NCI-H1105 treated with DMSO at 0.1 percent for 48 hours (cell line): ENCODE measurements around the gene NEK4.
A peak's percentile ranks its signal among the peaks of the same experiment; 100 is the strongest.
"Not testable (repeated sequence)": the region's sequence is repeated elsewhere in the genome, so short reads cannot be mapped to it uniquely, and the experiment has no call there.

ENCODE experiments used
- DNase-seq: peaks from one replicate; lab custom pipeline; 2025; lab: John Stamatoyannopoulos, UW

The NEK4 gene

DNA sequence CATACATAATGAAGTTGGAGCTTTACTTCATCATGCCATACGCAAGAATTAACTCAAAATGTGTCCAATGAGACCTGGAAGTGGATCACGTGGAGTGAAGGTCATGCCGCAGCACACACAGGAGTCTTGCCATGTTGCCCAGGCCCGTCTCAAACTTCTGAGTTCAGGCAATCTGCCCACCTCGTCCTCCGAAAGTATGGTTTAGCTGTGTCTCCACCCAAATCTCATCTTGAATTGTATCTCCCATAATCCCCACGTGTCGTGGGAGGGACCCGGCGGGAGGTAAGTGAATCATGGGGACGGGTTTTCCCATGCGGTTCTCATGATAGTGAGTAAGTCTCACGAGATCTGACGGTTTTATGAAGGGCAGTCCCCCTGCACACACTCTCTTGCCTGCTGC lies 39.1 kb downstream of the NEK4 start:
- DNase-seq: no peak

DNA sequence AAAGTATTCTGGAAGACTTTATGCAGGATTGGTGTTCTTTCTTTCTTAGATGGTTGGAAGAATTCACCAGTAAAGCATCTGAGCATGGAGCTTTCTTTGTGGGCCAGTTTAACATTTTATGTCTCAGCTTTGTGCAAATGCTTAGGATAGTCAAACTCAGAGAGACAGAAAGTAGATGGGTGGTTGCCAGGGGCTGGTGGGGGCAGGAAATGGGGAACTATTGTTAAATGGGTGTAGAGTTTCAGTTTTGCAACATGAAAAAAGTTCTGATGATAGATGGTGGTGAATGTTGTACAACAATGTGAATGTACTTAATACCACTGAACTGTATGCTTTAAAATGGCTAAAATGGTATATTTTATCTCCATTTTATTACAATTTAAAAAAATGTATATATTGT lies 40.1 kb downstream of the NEK4 start:
- no peak for DNase-seq

DNA sequence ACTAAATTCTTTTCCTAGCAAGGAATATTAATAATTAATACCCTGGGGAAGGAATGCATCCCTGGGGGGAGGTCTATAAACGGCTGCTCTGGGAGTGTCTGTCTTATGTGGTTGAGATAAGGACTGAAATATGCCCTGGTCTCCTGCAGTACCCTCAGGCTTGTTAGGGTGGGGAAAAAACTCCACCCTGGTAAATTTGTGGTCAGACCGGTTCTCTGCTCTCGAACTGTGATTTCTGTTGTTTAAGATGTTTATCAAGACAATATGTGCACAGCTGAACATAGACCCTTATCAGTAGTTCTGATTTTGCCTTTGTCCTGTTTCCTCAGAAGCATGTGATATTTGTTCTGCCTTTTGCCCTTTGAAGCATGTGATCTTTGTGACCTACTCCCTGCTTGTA lies 42.0 kb downstream of the NEK4 start:
- DNase-seq: not testable (repeated sequence)

DNA sequence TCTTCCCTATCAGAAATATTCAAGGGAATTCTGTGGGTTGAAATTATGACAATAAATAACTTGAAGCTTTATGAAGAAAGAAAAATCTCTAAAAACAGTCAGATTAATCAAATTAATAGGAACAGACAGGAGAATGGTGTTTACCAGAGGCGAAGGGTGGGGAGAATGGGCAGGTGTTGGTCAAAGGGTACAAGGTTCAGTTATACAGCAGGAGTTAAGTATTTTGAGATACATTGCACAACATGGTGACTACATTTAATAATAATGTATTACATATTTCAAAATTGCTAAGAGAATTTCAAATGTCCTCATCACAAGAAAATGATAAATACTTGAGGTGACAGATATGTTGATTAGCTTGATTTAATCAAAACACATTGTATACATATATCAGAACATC lies 46.2 kb downstream of the NEK4 start:
- no peak for DNase-seq

DNA sequence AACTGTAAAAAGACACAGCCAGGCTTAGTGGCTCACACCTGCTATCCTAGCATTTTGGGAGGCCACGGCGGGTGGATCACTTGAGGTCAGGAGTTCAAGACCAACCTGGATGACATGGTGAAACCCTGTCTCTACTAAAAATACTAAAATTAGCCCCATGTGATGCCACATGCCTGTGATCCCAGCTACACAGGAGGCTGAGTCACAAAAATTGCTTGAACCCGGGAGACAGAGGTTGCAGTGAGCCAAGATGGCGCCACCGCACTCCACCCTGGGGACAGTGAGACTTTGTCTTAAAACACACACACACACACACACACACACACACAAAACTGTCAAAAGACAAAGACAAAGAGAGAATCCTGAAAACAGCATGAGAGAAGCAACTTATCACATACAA lies 46.8 kb downstream of the NEK4 start:
- no peak for DNase-seq

DNA sequence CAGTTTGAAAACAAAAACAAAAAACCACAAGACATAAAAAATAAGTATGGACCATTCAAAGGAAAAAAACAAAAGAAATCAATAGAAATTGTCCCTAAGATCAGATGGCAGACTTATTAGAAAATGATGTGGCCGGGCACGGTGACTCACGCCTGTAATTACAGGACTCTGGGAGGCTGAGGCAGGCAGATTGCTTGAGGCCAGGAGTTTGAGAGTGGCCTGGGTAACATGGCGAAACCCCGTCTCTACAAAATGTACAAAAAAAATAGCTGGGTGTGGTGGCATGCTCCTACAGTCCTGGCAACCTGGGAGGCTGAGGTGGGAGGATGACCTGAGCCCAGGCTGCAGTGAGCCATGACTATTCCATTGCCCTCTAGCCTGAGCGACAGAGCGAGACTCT lies 48.2 kb downstream of the NEK4 start:
- DNase-seq: no peak

DNA sequence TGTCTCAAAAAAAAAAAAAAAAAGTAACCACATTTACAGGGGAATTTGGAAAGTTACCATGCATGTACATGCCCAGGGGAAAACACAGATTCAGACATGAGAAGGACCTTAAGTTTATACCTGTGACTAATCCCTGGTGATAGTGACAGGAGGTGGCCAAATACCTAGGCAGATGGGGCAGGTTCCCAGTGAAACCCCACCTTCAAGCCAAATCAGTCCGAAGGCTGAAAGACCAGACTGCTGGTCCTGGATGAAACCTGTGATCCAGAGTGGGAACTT lies 49.1 kb downstream of the NEK4 start:
- DNase-seq: no peak

DNA sequence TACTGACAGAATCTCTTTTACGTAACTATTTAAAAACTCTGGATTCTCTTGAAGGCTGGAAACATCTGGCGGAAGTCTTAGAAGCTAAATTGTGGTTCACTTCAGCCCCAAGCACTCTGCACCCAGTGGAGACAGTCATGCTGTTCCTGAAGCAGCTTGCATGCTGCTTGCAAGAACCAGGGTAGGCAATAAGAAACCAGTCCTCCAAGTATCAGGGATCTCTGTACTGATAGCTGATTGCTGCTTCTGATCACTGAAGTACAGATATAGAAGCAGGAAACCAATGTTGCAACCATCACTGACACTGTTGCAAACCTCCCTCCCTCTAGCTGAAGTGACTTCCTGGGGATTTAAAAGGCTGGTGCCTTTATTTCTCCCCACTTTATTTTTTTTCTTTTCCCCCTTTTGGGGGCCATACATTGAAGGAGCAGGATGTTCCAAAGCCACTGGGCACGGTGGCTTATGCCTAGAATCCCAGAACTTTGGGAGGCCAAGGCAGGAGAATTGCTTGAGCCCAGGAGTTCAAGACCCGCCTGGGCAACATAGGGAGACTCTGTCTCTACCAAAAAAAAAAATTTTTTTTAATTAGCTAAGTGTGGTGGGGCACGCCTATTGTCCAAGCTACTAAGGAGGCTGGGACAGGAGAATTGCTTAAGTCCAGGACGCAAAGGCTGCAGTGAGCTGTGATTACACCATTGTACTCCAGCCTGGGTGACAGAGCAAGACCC lies 49.6 kb downstream of the NEK4 start:
- no peak for DNase-seq

DNA sequence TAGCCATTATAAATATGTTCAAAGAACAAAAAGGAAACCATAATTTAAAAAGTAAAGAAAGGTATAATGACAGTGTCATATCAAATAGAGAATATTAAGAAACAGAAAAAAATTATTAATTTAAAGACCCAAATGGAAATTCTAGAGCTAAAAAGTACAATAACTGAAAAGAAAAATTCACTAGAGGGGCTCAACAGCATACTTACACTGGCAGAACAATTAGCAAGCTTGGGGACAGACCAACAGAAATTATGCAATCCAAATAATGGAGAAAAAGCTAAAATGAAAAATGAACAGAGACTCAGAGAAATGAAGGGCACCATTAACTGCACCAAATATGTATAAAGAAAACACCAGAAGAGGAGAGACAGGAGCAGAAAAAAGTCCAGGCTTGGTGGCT lies 51.1 kb downstream of the NEK4 start:
- DNase-seq: no peak

DNA sequence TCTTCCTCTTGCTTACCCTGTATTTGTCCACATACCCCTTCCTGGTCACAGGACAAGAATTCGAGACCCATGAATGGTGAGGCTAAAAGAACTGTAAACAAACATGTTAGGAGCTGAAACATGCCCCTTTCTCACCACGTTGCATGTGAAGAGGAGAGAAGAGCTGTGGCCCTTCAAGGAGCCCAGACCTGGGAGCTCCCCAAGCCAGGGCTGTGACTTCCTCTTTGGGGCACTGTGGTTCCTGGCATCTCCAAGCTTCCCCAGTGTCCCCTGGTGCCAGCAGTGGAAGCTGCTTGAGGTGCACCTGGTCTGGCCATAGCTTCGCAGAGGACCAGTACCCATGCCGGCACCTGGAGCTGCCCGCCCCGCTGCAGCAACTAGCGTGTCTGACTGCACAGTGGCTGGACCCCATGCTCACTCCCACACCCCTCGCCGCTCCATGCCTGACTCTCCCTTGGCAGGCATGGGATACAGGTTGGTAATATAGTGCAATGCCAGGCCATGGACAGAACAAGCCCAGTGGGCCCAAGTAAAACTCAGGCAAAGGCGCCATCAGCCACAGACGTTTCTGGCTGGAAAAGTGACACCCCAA lies 54.9 kb downstream of the NEK4 start:
- DNase-seq: no peak

DNA sequence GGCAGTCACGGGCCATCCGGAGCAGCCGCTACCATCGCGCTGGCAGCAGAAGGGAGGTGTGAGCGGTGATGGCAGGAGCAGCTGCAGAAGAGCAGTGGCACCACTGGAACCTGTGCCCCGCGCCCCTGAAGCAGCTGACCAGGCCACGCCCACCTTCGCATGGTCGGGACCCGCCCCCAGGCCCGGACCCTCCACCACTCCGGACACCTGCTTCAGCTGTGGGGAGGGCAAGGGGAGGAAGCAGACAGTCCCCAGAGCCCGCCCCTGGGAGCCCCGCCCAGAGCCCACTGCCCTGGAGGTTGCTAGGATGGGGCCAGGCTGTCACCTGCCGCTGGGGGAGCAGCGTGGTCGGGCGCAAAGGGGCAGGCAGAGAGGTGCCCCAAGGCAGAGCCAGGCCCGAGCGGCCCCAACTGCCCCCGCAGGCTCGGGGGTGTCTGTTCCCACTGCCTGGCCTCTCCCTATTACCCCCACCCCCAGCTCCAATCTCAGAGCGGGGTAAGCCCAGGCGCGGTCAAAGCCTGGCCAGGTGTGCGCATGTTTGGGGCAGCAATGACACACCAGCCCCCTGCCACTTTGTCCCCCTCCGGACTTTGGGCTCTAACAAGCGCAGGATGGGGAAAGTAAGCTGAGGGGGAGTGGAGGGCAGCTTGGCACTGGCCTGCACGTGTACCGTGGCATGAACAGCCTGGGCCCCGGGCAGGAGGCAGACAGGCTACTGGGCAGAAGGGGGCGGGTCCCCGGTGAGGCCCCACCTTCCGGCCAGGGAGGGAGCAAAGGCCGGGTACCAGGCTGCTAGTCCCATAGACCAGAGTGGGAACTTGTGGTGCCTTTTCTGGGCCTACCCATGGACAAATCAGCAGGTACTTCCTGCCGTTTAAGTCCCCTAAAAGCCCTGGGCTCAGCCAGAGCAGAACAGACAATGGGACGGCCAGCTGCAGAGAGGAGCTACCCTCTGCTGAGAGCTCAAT lies 56.1 kb downstream of the NEK4 start:
- DNase-seq: no peak

DNA sequence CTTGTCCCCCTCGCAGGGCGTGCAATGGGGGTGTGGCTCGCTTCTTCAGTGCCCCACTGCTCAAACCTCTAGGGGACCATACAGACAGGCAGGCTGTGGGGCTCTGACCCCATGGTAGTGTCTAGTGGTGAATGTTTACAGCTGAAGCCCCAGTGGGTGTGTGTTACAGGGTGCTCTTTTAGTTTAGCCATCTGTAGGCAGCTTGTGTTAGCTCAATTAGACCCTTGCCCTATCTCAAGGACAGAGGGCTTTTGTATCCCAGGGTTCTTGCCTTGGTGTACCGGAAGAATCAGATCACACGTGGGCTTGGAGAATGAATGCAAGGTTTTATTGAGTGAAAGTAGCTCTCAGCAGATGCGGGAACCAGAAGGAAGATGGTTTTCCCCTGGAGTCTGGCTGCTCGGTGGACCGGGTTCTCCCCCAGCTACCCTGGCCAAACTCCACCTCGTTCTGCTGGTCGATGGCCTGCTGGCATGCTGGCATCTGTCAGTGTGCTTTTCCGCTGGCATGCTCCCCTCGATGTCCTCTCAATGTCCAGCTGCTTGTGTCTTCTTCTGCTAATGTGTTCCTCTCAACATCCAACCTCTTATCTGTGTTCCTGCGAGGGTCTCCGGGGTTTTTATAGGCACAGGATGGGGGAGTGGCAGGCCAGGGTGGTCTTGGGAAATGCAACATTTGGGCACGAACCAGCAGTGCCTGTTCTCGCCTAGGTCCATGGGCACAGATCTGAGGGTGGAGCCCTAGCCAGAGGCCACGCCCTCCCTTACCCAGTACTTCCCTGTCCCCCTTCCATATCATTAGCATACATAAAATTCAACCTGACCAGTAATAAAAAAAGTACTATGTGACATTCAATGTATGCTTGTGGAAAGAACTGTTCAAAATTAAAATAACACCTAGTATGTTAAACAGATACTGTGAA lies 58.2 kb downstream of the NEK4 start:
- no peak for DNase-seq

DNA sequence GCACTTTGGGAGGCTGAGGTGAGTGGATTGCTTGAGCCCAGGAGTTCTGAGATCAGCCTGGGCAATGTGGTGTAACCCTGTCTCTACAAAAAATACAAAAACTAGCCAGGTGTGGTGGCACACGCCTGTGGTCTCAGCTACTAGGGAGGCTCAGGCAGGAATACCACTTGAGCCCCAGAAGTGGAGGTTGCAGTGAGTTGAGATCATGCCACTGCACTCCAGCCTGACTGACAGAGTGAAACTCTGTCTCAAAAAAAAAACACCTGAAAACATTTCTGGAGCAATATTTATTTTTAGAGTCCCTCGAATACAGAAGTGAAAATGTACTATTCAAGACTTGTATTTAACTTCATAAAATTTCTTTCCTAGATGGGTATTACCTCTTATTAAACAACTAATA lies 60.2 kb downstream of the NEK4 start:
- no peak for DNase-seq

DNA sequence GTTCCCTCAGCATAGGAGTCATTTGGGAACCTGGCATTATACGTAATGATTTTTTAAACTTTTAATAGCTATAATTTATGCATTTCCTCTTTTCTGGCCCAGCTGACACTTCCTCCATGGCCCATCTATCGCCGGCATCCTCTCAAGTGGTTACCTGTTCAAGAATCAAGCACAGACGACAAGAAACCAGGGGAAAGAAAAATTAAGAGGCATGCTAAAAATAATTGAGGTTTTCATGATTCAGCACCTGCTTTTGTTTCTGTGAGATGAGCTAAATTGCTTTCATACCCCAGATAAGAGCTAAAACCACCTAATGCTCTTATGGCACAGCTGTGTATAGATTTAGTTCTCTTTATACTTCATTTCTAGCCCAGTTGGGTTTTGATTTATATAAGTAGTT lies 63.2 kb downstream of the NEK4 start:
- no peak for DNase-seq

DNA sequence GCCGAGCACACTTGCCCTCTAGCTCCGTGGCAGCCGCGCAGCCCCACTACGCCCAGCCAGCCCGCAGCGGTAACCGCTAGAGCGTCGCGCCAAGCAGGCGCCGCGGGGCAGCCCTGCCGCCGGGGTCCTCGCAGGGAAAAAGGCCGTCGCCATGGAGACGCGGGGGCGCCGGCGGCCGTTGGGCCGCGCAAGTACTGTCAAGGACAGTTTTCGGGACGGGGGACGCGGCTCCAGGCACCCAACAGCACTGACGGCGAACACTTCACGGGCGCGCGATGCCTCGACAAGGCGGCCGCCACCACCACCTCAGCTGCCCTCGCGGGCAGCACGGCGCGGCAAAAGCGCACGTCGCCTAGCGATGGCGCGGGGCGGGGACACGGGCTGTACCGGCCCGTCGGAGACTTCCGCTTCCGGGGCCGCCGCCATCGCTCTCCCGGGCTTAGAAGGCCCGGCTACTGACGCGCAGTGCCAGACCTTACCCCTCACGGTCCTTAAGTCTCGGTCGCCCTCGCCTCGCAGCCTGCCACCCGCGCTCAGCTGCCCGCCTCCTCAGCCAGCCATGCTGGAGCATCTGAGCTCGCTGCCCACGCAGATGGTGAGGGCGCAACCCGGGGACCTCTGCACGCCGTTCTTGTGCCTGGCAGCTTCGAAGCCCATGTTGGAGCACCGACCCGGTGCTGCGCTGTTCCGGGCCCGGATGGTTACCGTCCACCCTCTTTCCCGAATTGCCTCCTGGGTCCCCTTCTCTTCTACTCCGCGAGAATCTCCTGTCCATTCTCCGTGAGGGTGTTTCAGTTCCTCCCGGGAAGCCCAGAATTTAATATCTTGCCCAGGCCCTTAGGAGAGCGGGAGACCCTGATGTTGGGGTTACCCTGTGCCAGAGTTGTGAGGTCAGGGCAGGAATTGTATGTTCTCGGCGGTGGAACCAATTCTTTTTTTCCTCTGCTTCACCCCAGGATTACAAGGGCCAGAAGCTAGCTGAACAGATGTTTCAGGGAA lies 64.8 kb downstream of the NEK4 start, which contains the start of the genes GLT8D1 and SPCS1:
Gene GLT8D1, minus strand, starts transcription at position 104 of the 999 bp plus-strand sequence. CDS start 5,331 bp downstream, outside the sequence.
Gene SPCS1, plus strand, starts transcription at position 419 of the 999 bp plus-strand sequence. Its CDS starts 141 bp downstream, at position 560.
- peak; percentile 61 for DNase-seq

DNA sequence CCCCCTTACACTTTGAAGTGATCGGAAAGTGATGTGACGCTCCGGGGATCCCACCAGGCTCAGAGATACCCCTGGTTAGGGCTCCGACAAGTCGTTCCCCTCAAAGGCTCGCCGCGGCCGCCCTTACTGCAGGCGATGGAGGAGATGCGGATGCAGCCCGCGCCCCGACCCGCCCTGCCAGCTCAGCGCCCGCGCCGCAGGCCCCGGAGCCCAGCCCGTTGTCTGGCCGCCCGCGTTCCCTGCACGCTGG lies 65.4 kb downstream of the NEK4 start:
- no peak for DNase-seq

DNA sequence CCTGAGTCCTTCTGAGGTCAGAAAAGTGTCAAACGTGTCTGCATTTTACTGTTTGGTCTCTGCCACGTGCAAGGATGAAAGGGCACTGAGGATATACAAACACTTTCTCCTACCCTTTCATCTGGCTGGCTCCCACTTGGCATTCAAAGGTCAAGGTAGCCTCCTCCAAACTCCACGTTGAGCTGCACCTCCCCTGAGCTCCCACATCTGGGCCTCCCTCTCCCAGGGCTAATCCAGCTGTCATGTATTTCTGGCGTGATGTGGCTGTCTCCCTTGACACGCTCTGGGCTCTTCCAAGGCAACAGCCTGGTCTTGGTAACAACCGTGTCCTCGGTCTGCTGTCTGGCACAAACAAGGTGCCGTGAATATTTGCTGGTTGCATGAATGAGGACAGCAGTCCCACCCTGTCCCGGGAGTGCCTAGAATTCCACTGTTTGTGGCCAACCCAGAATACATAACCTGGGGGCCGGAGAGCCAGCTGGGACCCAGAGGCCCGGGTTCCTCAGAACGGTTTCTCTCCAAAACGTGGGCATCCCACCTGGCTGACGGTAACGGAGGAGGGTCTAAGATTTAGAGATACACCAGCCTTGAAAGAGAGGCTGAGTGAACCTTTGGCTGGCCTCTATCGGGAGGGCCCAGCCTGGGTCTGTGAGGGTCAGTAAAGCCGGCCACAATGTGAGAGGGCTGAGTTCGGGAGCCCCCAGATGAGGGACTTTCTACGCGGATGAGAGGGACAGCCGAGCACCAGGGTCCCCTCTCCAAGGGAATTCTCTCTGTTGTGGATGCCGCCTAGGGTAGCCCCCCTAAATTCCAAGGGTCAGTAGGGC lies 65.9 kb downstream of the NEK4 start:
- no peak for DNase-seq

DNA sequence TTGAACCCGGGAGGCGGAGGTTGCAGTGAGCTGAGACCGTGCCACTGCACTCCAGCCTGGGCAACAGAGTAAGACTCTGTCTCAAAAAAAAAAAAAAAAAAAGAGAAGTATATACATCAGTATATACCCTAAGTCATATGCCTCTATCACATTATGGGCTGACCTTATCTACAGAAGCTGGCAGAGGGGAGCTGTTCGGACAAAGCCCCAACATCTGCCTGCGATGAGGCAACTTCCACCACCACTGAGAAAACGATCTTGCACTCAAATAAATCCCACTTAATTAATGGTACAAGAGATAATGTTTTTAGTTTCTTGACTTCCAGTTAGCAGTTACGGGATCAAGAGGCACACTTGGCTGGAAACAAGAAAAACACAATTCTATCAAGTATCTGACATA lies 67.4 kb downstream of the NEK4 start:
- DNase-seq: no peak

DNA sequence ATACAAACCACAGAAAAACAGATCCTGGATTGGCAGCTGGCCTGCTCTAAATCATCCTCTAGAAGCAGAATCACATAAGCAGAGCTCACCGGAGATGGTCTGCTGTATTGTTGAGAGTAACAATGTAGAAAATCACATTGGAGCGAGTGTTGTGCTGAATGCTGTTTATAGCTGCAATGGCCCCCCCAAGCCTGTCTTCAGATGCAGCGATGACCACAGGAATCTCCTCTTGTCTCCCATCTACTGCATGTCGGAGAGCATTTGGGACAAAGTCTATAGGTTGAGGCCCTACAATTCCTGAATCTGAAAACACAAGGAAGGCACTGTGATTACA lies 73.1 kb downstream of the NEK4 start:
- no peak for DNase-seq
